ENCODE results near the gene PRKCZ. TPM values are rescaled to one million over a fixed set of nuclear protein-coding genes. Genes with fewer than 3 reads are reported as not detected.

PRKCZ gene
- total RNA-seq, 1 donor from 2014 or later: 32.6 TPM

- Histone ChIP-seq H3K27ac (ENCODE audit: low read depth, low read length) (no peak overlapping the region), H3K9me3 (ENCODE audit: insufficient read depth, low read depth, low read length) (no peaks in the 10 kb centered on the region), H2AFZ (ENCODE audit: low read depth, low read length) (no peak overlapping the region), H3K36me3 (ENCODE audit: insufficient read depth, low read length) (no peaks in the 10 kb centered on the region), H3K4me2 (ENCODE audit: low read length) (no peak overlapping the region), H3K4me3 (ENCODE audit: insufficient read depth, low read depth, low read length) (no peak overlapping the region), H4K20me1 (ENCODE audit: insufficient read depth, low read length) (no peaks in the 10 kb centered on the region), H3K9ac (ENCODE audit: low read length) (no peak overlapping the region), H3K4me1 (ENCODE audit: insufficient read depth, low read length) (no peaks in the 10 kb centered on the region), H3K79me2 (ENCODE audit: insufficient read depth, low read length) (no peaks in the 10 kb centered on the region), H3K27me3 (ENCODE audit: insufficient read depth, low read length) (peaks cover 17% of the 10 kb centered on the region)
- DNase-seq (ENCODE audit: low read depth) (no peak), FAIRE-seq (no peak)
- H3K27me3 Mint-ChIP-seq (ENCODE audit: low read depth, unreplicated experiment): peaks cover 30% of the 10 kb centered on the region
- TF ChIP-seq EZH2 (IDR thresholded peaks at IDR 0.05; ENCODE audit: insufficient read depth, low read length) (no peak), CTCF (IDR thresholded peaks at IDR 0.05; ENCODE audit: insufficient read depth, low read depth, low read length) (no peak)
- H3K36me3 Mint-ChIP-seq (ENCODE audit: low read depth, unreplicated experiment): peaks cover 3% of the 10 kb centered on the region
- H3K4me1 Mint-ChIP-seq (ENCODE audit: low read depth, unreplicated experiment): no peaks in the 10 kb centered on the region
- no peak overlapping the region for H3K4me3 Mint-ChIP-seq (ENCODE audit: unreplicated experiment)
- H3K9me3 Mint-ChIP-seq (ENCODE audit: unreplicated experiment): peaks cover 1% of the 10 kb centered on the region
- H3K27ac Mint-ChIP-seq (ENCODE audit: unreplicated experiment): no peak overlapping the region
Observed at GRCh38 chr1:2043886-2044285, 6.3 kb upstream of the PRKCZ start.

- no peak for FAIRE-seq
- Histone ChIP-seq H3K79me2 (ENCODE audit: insufficient read depth, low read length) (no peaks in the 10 kb centered on the region), H3K9me3 (ENCODE audit: insufficient read depth, low read depth, low read length) (no peaks in the 10 kb centered on the region), H3K27me3 (ENCODE audit: insufficient read depth, low read length) (peaks cover 22% of the 10 kb centered on the region), H2AFZ (ENCODE audit: low read depth, low read length) (peak overlapping the region; percentile 69), H3K4me3 (ENCODE audit: insufficient read depth, low read depth, low read length) (no peak overlapping the region), H4K20me1 (ENCODE audit: insufficient read depth, low read length) (no peaks in the 10 kb centered on the region), H3K27ac (ENCODE audit: low read depth, low read length) (no peak overlapping the region), H3K4me2 (ENCODE audit: low read length) (peak overlapping the region; percentile 72), H3K36me3 (ENCODE audit: insufficient read depth, low read length) (no peaks in the 10 kb centered on the region), H3K4me1 (ENCODE audit: insufficient read depth, low read length) (no peaks in the 10 kb centered on the region), H3K9ac (ENCODE audit: low read length) (no peak overlapping the region)
- H3K36me3 Mint-ChIP-seq (ENCODE audit: low read depth, unreplicated experiment): peaks cover 3% of the 10 kb centered on the region
- peaks cover 27% of the 10 kb centered on the region for H3K27me3 Mint-ChIP-seq (ENCODE audit: low read depth, unreplicated experiment)
- H3K4me1 Mint-ChIP-seq (ENCODE audit: low read depth, unreplicated experiment): no peaks in the 10 kb centered on the region
- no peak for DNase-seq (ENCODE audit: low read depth)
- peak; percentile 19 for TF ChIP-seq CTCF (IDR thresholded peaks at IDR 0.05; ENCODE audit: insufficient read depth, low read depth, low read length)
- TF ChIP-seq EZH2 (IDR thresholded peaks at IDR 0.05; ENCODE audit: insufficient read depth, low read length): no peak
- no peak overlapping the region for H3K27ac Mint-ChIP-seq (ENCODE audit: unreplicated experiment)
- H3K9me3 Mint-ChIP-seq (ENCODE audit: unreplicated experiment): peaks cover 1% of the 10 kb centered on the region
- no peak overlapping the region for H3K4me3 Mint-ChIP-seq (ENCODE audit: unreplicated experiment)
Observed at GRCh38 chr1:2044510-2045319, 5.5 kb upstream of the PRKCZ start.

Data from astrocyte (in vitro differentiated cells and primary cell).